GM19193 (cell line): ENCODE results near the gene ERGIC1.

ENCODE experiments used
- POLR2A ChIP-seq: IDR thresholded peaks from 4 replicates; pipeline ENCODE4 v1.6.1; 2011; ENCODE audit not compliant: insufficient read depth, insufficient read length; ENCODE audit errors: extremely low read depth

The ERGIC1 gene

DNA sequence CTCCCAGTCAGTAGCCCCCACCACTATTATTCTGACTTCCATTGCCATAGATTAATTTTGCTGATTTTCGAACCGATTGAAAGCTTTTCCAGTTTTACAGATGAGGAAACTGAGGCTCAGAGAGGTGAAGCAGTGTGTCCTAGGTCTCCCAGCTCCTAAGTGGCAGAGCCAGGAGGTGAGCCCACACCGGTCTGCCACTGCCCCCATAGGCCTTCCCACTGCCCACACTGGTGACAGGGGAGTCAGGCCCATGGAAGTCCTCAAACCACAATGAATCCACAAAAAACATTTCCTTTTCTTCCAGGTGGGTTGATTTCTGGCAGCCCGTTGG, 70.2 kb downstream of the ERGIC1 start:
- TF ChIP-seq POLR2A: no peak

GRCh38 chr5:172904643-172905345, 70.7 kb downstream of the ERGIC1 start:
- no peak for TF ChIP-seq POLR2A

DNA sequence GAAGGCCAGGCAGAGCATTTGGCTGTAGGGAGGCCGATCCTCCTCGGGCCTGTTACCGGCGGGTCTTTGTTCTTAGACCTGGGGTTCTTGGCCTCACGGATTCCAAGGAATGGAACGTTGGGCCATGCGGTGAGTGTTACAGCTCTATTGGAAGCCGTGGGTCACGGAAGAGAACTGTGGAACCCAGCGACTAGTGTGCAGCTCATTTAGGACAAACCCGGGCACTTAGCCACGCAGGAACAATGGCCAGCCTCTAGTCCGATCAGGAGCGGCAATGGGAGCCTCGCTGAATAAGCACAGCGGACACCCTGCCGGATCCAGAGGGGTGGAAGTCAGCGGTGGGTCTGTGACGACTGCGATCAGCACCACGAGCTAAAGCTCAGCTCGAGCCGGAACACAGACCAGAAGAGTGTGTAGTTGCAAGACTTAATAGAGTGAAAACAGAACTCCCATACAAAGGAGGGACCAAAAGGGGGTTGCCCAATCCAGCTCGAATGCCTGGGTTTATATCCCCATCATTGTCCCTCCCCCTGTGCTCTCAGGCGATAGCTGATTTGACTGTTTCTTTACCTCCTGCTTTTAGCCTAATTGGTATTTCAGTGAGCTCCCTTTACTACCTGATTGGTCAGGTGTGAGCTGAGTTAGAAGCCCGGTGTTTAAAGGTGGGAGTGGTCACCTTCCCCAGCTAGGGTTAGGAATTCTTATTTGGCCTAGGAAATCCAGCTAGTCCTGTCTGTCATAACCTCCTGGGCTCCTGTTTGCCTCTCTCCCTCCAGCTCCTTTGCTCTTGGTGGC, 71.5 kb downstream of the ERGIC1 start:
- no peak for TF ChIP-seq POLR2A

DNA sequence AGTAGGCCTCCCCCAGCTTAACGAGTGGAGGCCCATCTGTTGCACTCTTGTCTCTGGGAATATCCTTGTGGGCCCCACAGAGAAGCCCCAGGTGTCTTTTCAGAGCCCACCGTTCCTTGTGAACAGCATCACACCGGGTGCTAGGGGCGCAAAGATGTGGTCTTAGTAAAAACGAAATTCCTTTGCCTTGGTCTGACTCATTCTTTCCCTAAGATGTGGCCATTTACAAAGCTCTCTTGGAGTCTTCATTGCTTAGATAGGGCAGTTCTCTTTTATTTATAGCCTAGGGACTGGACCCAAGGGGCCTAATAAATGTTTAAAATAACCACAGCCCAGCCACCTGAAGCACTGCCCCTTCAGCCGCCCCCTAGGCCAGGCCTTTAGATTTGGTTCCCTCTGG, 72.4 kb downstream of the ERGIC1 start:
- TF ChIP-seq POLR2A: no peak

- TF ChIP-seq POLR2A: no peak
Measured at GRCh38 chr5:172906888-172907287, 72.8 kb downstream of the ERGIC1 start.

- no peak for TF ChIP-seq POLR2A
Measured at GRCh38 chr5:172907657-172908056, 73.6 kb downstream of the ERGIC1 start.

- TF ChIP-seq POLR2A: no peak
Measured at GRCh38 chr5:172908662-172909061, 74.6 kb downstream of the ERGIC1 start.

DNA sequence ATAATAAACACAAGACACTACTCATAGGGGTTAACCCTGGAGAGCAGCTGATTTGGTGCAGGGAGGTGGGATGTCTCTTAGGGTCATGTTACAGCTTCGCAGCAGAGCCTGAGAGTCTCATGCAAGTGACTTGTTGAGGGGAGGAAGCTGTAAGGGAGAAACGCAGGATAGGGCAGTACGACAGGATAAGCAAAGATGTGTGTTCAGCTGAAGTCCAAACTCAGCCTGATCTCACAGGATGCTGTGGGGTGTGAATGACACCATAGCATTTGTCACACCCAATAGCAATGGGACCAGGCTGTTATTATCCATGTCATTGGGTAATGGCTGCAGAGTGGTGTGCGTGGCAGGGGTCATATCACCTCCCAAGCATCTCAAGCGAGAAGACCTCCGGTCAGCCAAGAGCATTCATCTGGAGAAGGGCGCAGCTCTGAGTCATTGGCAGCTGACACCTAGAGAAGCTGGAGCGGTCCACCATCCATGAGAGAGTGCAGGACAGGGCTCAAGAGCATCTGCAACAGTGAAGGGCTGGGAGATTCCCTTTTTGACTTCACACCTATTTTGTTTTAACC, 76.0 kb downstream of the ERGIC1 start:
- TF ChIP-seq POLR2A: no peak

- no peak for TF ChIP-seq POLR2A
Measured at GRCh38 chr5:172910828-172911627, 77.0 kb downstream of the ERGIC1 start.

GRCh38 chr5:172911628-172911880, 77.5 kb downstream of the ERGIC1 start:
- no peak for TF ChIP-seq POLR2A

GRCh38 chr5:172911976-172912375, 77.9 kb downstream of the ERGIC1 start:
- no peak for TF ChIP-seq POLR2A

GRCh38 chr5:172913117-172913850, 79.2 kb downstream of the ERGIC1 start:
- no peak for TF ChIP-seq POLR2A

- no peak for TF ChIP-seq POLR2A
Measured at GRCh38 chr5:172915514-172915913, 81.5 kb downstream of the ERGIC1 start.

GRCh38 chr5:172918421-172919371, 84.6 kb downstream of the ERGIC1 start:
- no peak for TF ChIP-seq POLR2A
